ENCODE measurements around the gene TP53.

The TP53 gene

GRCh38 chr17:7687072-7687907, at the start of gene TP53:
Gene TP53, minus strand, starts transcription at chr17:7687490. Its CDS starts 10,896 bp downstream, at chr17:7676594.
- DNase-seq: peak; percentile 67

- no peak for DNase-seq
These were observed 45.8 kb upstream of the TP53 start for GRCh38 chr17:7732981-7733539.

GRCh38 chr17:7729816-7730215, 42.5 kb upstream of the TP53 start:
- DNase-seq: no peak

GRCh38 chr17:7727886-7728285, 40.6 kb upstream of the TP53 start:
- no peak for DNase-seq

GRCh38 chr17:7721612-7722011, 34.3 kb upstream of the TP53 start:
- DNase-seq: no peak

- DNase-seq: peak; percentile 48
These were observed 32.8 kb upstream of the TP53 start for GRCh38 chr17:7720125-7720524.

- no peak for DNase-seq
These were observed 32.4 kb upstream of the TP53 start for GRCh38 chr17:7719661-7720060.

GRCh38 chr17:7717756-7718350, 30.6 kb upstream of the TP53 start:
- peak; percentile 36 for DNase-seq

- peak; percentile 74 for DNase-seq
These were observed 29.8 kb upstream of the TP53 start, which contains the start of gene DNAH2 for GRCh38 chr17:7716901-7717755. Gene DNAH2, plus strand, starts transcription at chr17:7717744. Its CDS starts 1,991 bp downstream, at chr17:7719735.

- DNase-seq: no peak
These were observed 28.9 kb upstream of the TP53 start for GRCh38 chr17:7715936-7716886.

GRCh38 chr17:7714721-7715594, 27.7 kb upstream of the TP53 start:
- no peak for DNase-seq

- no peak for DNase-seq
These were observed 26.5 kb upstream of the TP53 start for GRCh38 chr17:7713782-7714181.

GRCh38 chr17:7712111-7712771, 25.0 kb upstream of the TP53 start:
- DNase-seq: no peak

- no peak for DNase-seq
These were observed 23.9 kb upstream of the TP53 start for GRCh38 chr17:7711051-7711755.

GRCh38 chr17:7710301-7710700, 23.0 kb upstream of the TP53 start:
- DNase-seq: no peak

- no peak for DNase-seq
These were observed 21.7 kb upstream of the TP53 start for GRCh38 chr17:7709031-7709430.

- DNase-seq: no peak
These were observed 20.8 kb upstream of the TP53 start for GRCh38 chr17:7707858-7708750.

- no peak for DNase-seq
These were observed 20.2 kb upstream of the TP53 start for GRCh38 chr17:7707446-7707845.
